ENCODE data around the gene UXS1.
"Not testable (repeated sequence)": the region's sequence is repeated elsewhere in the genome, so short reads cannot be mapped to it uniquely, and the experiment has no call there.

The UXS1 gene

GRCh38 chr2:106137731-106138521 is 56.2 kb downstream of the UXS1 start:
- ATAC-seq (peak; percentile 33), DNase-seq (ENCODE audit: low spot score in 2 of 2) (peak in 1 of 2 donors; percentile 52)
- peaks cover 45% of the 10 kb centered on the region for H3K4me1 Mint-ChIP-seq
- H3K9me3 Mint-ChIP-seq, result no peaks in the 10 kb centered on the region
- peaks cover 36% of the 10 kb centered on the region for H3K36me3 Mint-ChIP-seq
- H3K4me3 Mint-ChIP-seq, result peak overlapping the region; percentile 64
- peak overlapping the region; percentile 57 for H3K27ac Mint-ChIP-seq

GRCh38 chr2:106131192-106131591 is 62.9 kb downstream of the UXS1 start:
- peak overlapping the region; percentile 22 for H3K4me3 Mint-ChIP-seq
- not testable (repeated sequence) for ATAC-seq, H3K27ac Mint-ChIP-seq

GRCh38 chr2:106130251-106130998 is 63.7 kb downstream of the UXS1 start:
- DNase-seq (ENCODE audit: low spot score in 2 of 2) (peak in 1 of 2 donors; percentile 38), ATAC-seq (no peak)
- Mint-ChIP-seq H3K27ac (no peak overlapping the region), H3K4me1 (peaks cover 6% of the 10 kb centered on the region), H3K9me3 (no peaks in the 10 kb centered on the region), H3K36me3 (peaks cover 19% of the 10 kb centered on the region), H3K4me3 (peak overlapping the region; percentile 22)

More at GRCh38 chr2:106131192-106131591, 62.9 kb downstream of the UXS1 start:
- H3K36me3 Mint-ChIP-seq, result peaks cover 14% of the 10 kb centered on the region
- not testable (repeated sequence) for H3K4me1 Mint-ChIP-seq; DNase-seq (ENCODE audit: low spot score in 2 of 2); H3K9me3 Mint-ChIP-seq

- peaks cover 27% of the 10 kb centered on the region for H3K36me3 Mint-ChIP-seq
- H3K4me1 Mint-ChIP-seq, result peaks cover 6% of the 10 kb centered on the region
- ATAC-seq, result no peak
- H3K4me3 Mint-ChIP-seq, result no peak overlapping the region
- H3K27ac Mint-ChIP-seq, result no peak overlapping the region
- H3K9me3 Mint-ChIP-seq, result no peaks in the 10 kb centered on the region
- no peak for DNase-seq (ENCODE audit: low spot score in 2 of 2)
Measured at GRCh38 chr2:106129592-106129991, 64.5 kb downstream of the UXS1 start.

GRCh38 chr2:106129150-106129549 is 65.0 kb downstream of the UXS1 start:
- Mint-ChIP-seq H3K36me3 (peaks cover 29% of the 10 kb centered on the region), H3K9me3 (no peaks in the 10 kb centered on the region), H3K4me1 (peaks cover 6% of the 10 kb centered on the region), H3K27ac (no peak overlapping the region), H3K4me3 (no peak overlapping the region)
- DNase-seq (ENCODE audit: low spot score in 2 of 2), result no peak
- no peak for ATAC-seq

- DNase-seq (ENCODE audit: low spot score in 2 of 2), result no peak
- Mint-ChIP-seq H3K9me3 (no peaks in the 10 kb centered on the region), H3K27ac (peak overlapping the region; percentile 17), H3K36me3 (peaks cover 42% of the 10 kb centered on the region), H3K4me3 (no peak overlapping the region), H3K4me1 (peaks cover 6% of the 10 kb centered on the region)
- no peak for ATAC-seq
Measured at GRCh38 chr2:106127776-106128268, 66.3 kb downstream of the UXS1 start.

GRCh38 chr2:106127282-106127771 is 66.8 kb downstream of the UXS1 start:
- DNase-seq (ENCODE audit: low spot score in 2 of 2) (no peak), ATAC-seq (no peak)
- Mint-ChIP-seq H3K4me1 (peaks cover 6% of the 10 kb centered on the region), H3K4me3 (no peak overlapping the region), H3K9me3 (no peaks in the 10 kb centered on the region), H3K36me3 (peaks cover 47% of the 10 kb centered on the region), H3K27ac (peak overlapping the region; percentile 17)

- Mint-ChIP-seq H3K4me3 (no peak overlapping the region), H3K9me3 (no peaks in the 10 kb centered on the region), H3K36me3 (peaks cover 52% of the 10 kb centered on the region), H3K27ac (peak overlapping the region; percentile 17), H3K4me1 (peaks cover 6% of the 10 kb centered on the region)
- DNase-seq (ENCODE audit: low spot score in 2 of 2), result no peak
- ATAC-seq, result no peak
Measured at GRCh38 chr2:106126705-106127281, 67.3 kb downstream of the UXS1 start.

GRCh38 chr2:106126295-106126694 is 67.8 kb downstream of the UXS1 start:
- Mint-ChIP-seq H3K4me1 (peaks cover 6% of the 10 kb centered on the region), H3K9me3 (no peaks in the 10 kb centered on the region), H3K27ac (peak overlapping the region; percentile 17), H3K36me3 (peaks cover 54% of the 10 kb centered on the region), H3K4me3 (no peak overlapping the region)
- ATAC-seq (no peak), DNase-seq (ENCODE audit: low spot score in 2 of 2) (no peak)

- ATAC-seq (no peak), DNase-seq (ENCODE audit: low spot score in 2 of 2) (no peak)
- H3K9me3 Mint-ChIP-seq, result no peaks in the 10 kb centered on the region
- peak overlapping the region; percentile 66 for H3K27ac Mint-ChIP-seq
- H3K4me1 Mint-ChIP-seq, result peaks cover 6% of the 10 kb centered on the region
- peaks cover 60% of the 10 kb centered on the region for H3K36me3 Mint-ChIP-seq
- H3K4me3 Mint-ChIP-seq, result no peak overlapping the region
Measured at GRCh38 chr2:106124905-106125549, 69.1 kb downstream of the UXS1 start.

GRCh38 chr2:106124106-106124756 is 69.9 kb downstream of the UXS1 start:
- H3K36me3 Mint-ChIP-seq, result peaks cover 56% of the 10 kb centered on the region
- no peak overlapping the region for H3K4me3 Mint-ChIP-seq
- no peak for DNase-seq (ENCODE audit: low spot score in 2 of 2)
- H3K4me1 Mint-ChIP-seq, result peaks cover 3% of the 10 kb centered on the region
- peak overlapping the region; percentile 66 for H3K27ac Mint-ChIP-seq
- H3K9me3 Mint-ChIP-seq, result no peaks in the 10 kb centered on the region
- ATAC-seq, result no peak

- no peak for ATAC-seq
- no peaks in the 10 kb centered on the region for H3K9me3 Mint-ChIP-seq
- peaks cover 59% of the 10 kb centered on the region for H3K36me3 Mint-ChIP-seq
- DNase-seq (ENCODE audit: low spot score in 2 of 2), result no peak
- no peak overlapping the region for H3K27ac Mint-ChIP-seq
- H3K4me1 Mint-ChIP-seq, result no peaks in the 10 kb centered on the region
- no peak overlapping the region for H3K4me3 Mint-ChIP-seq
Measured at GRCh38 chr2:106122157-106122556, 71.9 kb downstream of the UXS1 start.

GRCh38 chr2:106120432-106120831 is 73.7 kb downstream of the UXS1 start:
- Mint-ChIP-seq H3K4me3 (no peak overlapping the region), H3K4me1 (peaks cover 11% of the 10 kb centered on the region), H3K27ac (peak overlapping the region; percentile 20), H3K36me3 (peaks cover 67% of the 10 kb centered on the region), H3K9me3 (no peaks in the 10 kb centered on the region)
- DNase-seq (ENCODE audit: low spot score in 2 of 2) (no peak), ATAC-seq (no peak)

- peaks cover 57% of the 10 kb centered on the region for H3K36me3 Mint-ChIP-seq
- H3K4me3 Mint-ChIP-seq, result no peak overlapping the region
- peaks cover 19% of the 10 kb centered on the region for H3K4me1 Mint-ChIP-seq
- DNase-seq (ENCODE audit: low spot score in 2 of 2), result no peak
- ATAC-seq, result no peak
- H3K27ac Mint-ChIP-seq, result no peak overlapping the region
- H3K9me3 Mint-ChIP-seq, result no peaks in the 10 kb centered on the region
Measured at GRCh38 chr2:106119074-106119473, 75.0 kb downstream of the UXS1 start.
